Putamen (tissue), 1 donor: ENCODE results near the gene PDZK1IP1.
A peak's percentile ranks its signal among the peaks of the same experiment; 100 is the strongest.

Source experiments
- DNase-seq: peaks from one replicate; pipeline ENCODE4 v3.0.0-alpha.2; 2016; ENCODE audit warnings: low spot score

The PDZK1IP1 gene, protein sequence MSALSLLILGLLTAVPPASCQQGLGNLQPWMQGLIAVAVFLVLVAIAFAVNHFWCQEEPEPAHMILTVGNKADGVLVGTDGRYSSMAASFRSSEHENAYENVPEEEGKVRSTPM

DNA sequence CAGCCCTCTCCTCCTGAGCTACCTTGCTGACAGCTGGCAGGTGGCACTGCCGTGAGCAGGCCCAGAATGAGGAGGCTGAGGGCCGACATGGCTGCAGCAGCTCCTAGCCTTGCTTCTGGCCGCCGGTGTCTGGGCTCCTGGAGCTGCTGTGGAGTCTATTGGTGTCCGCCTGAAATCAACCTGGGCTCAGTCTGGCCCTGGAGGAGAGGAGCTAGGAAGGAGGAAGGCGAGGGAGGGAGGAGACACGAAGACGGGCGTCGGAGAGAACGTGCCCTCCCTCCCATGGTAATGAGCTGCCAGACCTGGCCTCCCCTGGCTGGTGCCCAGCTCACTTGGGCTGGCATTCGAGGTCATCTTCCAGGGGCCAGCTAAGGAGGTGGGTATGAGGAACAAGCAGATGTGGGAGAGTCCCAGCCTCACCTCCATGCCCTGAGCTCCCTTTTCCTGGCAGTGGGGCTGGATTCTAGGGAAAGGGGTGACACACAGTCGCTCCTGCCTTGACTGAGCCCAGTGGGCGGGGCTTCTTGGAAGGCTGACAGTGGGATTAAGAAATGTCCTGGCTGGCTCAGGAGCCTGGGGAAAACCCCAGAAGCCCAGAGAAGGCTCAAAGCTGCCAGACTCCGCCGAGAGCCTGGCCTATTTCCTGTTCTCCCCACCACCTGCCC is at the start of gene PDZK1IP1:
PDZK1IP1 (minus strand) TSS at position 193 of the 665 bp plus-strand sequence; CDS start at position 89, 104 bp downstream.
- DNase-seq, result no peak

DNA sequence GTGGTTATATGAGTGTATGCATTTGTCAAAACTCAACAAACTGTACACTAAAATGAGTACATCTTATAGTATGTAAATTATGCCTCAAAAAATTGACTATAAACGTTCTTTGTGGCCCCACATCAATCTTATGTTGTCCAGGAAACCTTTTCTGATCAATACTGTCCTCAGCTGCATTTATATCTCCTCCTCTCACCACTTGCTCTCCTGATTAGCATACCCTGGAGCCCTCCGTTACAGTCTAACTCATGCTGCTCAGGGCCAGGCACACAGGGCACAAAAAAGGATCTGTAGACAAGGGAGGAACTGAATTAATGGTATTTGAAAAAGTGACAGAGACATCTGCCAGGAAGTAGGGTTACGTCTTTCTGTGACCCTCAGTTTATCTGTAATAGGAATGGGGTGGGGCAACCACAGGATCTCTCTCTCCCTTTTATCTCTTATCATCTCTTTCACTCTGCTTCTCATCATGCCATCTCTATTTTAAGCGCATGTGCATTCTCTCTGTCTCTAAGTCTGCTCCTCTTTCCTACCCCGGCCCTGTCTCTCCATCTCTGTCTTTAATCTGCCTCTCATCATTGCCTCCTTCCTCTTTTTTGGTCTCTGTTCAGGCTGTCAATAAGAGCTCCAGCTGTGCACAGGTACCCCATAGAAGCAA is 49.2 kb upstream of the PDZK1IP1 start:
- no peak for DNase-seq

DNA sequence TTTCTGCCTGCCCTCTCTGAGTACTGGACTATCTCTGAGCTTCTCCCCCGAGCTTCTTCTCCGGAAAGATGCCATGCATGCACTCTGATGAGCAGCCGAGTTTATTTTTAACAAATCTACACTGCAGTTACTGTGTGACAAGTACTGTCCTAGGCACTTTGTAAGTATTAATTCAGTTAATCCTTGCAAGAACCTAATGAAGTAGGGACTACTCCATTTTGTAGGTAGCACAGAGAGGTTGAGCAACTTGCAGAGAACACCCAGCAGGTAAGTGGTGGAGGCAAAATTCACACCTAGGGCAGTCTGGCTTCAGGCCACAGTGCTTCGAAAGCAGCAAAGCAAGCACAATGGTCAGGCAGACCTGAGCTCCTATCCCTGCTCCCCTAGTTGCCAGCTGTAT is 46.0 kb upstream of the PDZK1IP1 start:
- DNase-seq, result no peak

DNA sequence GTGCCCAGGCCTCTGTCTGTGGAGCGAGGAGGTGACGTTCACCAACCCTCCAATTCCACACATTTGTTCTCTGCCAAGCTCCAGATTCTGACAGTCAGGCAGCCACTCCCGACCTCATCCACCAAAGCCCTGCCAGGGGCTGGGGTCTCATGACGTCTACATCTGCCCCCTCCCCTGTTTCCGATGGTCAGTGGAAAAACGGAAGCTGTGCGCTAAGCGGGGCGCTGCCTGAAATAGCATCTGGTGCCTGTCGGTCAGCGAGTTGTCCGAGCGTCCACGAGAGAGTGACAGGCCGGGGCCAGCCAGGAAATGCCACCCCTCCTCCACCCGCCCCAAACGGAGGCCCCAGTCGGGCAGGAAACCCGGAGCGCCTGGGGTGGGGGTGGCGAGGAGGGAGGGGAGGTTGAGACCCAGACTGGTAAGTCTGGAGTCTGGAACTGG is 45.4 kb upstream of the PDZK1IP1 start:
- peak; percentile 55 for DNase-seq

DNA sequence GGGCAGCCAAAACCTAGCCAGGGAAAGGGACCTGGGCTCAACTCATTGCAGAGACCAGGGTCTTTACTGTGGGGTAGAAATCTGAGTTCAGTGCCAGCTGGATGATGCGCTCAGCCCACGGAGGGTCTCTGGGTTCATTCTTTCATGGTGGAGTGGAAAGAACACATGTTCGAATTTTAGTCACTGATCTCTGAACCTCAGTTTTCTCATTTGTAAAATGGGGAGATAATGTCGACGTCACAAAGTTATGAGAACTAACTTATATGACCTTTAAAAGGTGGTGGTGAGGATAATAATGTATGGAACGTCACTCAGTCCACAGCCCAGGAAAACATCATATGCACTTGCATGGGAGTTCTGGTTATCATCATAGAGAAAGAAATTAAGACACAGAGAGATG is 43.4 kb upstream of the PDZK1IP1 start:
- no peak for DNase-seq

DNA sequence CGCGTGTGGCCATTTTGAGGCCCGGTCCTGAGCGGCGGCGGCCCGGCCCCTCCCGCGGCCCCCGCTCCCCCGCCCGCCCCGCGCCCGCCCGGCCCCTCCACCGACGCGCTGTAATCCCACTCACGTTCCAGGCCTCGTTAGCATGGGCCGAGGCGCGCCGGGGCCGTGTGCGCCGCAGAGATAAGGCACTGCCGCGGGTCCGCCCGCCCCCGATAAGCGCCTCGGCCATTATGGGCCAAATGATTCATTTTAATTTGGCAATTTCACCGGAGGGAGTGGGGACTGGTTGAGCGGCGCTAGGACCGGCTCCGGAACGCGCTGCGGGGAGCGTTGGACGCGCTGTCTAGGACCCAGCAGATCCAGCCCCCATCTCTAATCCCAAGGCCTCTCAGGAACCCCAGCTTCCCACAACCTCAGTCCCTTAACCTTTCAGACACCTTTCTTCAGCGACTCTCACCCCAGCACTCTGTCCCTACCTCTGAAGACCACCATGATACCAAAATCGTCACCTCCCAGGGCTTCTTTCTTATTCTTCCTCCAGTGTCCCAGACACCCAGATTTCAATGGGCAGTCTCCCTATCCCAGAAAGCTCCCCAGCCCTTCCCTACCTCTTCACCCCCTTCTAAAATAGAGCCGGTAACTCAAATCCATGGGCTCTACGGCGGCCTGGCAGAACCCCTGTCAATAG is 42.5 kb upstream of the PDZK1IP1 start, which contains the start of gene TAL1:
TAL1 (minus strand) TSS at position 39 of the 688 bp plus-strand sequence. CDS start 6,337 bp downstream, outside the sequence.
- DNase-seq, result no peak

DNA sequence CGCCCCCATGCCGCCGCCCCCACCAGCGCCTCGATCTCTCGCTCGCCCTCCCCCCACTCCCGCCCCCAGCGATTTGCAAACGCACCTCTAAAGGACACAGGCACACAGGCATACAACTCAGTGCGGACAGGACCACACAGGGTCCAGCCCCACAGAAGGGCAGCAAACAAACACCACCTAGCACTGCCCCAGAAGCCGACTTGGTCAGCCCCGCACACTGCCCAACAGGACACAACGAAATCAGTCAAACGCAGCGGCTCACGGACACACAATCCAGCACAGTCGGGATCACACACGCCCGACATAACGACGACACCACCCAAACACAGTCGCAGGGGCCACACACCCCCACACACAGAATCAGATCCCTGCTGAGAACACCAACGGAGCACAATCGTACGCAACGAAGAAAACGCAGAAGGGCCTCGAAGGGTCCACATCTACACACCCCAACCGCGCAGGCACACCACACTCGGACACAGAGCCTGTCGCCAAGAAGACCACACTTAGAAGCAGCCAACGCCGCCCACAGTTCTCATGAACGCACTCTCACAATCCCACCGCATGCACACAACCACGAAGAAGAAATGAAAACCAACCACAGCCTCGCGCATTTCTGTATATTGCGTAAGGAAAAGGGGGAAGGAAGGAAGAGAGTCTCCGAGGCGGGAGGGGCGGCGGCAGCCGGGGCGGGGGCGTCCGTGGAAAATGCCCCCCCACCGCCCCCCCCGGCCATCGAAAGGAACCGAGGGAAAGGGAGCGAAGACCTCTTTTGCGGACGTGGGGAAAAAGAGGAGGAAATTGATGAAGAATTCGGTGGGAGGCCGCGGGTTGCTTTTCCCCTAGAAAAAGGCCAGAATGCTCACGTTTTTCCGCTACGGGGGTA is 41.7 kb upstream of the PDZK1IP1 start:
- no peak for DNase-seq

DNA sequence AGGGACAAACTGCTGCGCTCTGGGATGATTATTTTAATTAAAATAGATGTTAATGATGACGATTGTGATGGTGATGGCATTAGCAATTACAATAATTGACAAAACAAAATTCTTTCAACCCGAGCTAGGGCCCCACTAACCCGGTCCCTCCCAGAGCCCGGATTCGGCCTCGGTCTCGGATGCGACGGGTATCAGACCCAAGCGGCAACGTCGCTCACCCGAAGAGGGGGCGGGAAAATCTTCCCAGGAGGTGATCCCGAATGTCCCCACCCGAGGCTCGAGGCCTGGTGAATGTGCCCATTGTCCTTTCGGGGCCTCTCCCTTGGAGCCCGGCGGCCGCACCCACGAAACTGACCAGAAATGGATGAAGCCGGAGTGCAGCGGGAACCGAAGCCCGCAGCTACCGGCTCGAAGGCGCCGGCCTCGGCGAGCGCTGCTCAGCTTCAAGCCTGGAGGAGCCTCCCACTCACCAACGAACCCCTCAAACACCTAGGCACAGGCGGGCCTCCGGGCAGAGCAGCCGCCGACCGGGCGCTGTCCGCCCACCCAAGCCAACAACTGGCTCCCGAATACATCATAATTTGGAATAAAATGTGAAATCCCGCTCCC is 41.0 kb upstream of the PDZK1IP1 start:
- no peak for DNase-seq

DNA sequence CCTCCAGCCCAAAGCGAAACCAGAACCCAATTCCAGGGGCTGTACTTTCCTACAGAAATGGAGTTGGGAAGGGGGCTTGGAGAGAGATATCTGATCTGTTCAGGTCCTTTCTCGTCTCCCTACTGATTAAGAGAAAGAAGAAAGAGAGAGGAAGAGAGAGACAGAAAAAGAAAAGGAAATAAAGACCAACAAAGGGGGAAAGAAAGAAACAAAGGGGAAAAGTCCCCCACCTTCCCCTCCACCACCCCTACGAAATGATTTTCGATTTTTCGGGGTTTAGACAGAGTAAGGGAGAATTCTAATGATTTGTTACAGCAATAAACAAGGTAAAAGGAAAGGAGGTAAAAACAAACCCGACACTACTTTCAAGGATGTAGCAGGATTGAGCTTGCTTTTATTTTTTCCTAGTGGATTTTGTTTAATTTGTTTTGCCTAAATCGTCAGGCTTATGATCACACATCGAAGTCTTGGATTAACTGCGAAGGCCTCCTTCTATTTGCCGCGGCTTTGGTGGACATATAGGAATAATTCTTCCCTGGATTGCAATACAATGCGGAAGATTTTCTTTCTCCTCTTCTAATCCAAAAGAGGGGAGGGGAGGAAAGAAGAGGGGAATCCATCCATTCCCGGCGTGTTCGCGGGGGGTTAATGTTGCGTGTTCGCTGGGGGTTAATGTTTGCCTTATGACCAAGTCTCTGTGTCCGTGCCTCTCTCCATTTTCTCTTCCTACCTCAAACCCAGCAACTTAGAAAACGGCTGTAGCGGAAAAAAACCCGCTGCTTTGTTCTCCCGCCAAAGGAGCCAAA is 40.3 kb upstream of the PDZK1IP1 start:
- no peak for DNase-seq

DNA sequence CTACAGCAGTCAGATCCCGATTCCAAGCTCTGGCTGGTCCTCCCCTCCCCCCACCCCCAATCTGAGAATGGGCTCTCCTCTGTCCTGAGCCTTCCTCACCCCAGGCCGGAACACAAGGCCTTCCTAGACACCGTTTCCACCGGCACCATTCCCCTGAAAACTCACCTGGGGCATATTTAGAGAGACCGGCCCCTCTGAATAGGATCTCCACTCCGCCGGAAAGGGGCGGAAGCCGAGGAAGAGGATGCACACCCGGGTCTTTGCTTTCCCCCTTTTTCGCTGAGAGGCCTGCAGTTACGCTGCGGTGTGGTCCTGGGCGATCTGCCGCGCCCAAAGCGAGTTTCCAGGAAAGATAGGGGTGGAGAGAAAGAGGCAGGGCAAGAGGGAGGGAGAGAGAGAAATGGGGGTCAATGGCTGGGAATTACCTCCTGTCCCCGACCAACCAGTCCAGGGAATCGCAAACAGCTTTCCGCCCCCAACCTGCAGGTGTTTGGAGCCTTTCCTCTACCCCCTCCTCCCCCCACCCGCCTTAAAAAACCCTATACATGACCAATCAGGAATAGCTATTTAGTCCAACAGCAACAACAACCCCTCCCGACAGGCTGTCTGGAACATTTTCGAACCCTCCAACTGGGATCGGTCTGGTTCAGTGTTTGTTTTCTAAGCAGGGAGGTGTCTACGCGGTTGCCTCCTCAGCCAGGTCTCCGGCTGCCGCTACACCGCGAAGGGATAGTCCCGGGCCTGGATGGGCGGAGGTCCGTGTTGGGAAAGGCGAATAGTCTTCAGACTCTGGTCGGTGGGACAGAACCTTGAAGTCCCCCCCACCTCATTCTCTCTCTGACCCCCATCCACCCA is 39.4 kb upstream of the PDZK1IP1 start:
- DNase-seq, result no peak

DNA sequence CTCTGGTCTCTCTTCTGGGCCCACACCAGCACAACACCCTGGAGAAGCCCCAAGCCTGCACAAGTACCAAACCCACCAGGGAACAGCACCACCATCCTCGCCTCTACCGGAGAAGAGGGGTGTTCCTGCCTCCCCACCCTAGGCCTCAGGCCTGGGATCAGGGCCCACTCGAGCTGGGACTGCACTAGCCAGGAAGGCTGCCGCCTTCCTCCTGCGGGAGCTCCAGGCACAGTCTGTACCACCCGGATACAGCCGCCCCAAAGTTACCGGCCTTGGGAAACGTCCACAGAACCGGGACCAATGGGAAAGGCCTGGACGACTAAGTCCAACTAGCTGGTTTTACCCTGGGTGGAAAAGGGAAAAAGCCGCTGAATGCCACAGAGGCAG is 38.8 kb upstream of the PDZK1IP1 start:
- DNase-seq, result no peak

DNA sequence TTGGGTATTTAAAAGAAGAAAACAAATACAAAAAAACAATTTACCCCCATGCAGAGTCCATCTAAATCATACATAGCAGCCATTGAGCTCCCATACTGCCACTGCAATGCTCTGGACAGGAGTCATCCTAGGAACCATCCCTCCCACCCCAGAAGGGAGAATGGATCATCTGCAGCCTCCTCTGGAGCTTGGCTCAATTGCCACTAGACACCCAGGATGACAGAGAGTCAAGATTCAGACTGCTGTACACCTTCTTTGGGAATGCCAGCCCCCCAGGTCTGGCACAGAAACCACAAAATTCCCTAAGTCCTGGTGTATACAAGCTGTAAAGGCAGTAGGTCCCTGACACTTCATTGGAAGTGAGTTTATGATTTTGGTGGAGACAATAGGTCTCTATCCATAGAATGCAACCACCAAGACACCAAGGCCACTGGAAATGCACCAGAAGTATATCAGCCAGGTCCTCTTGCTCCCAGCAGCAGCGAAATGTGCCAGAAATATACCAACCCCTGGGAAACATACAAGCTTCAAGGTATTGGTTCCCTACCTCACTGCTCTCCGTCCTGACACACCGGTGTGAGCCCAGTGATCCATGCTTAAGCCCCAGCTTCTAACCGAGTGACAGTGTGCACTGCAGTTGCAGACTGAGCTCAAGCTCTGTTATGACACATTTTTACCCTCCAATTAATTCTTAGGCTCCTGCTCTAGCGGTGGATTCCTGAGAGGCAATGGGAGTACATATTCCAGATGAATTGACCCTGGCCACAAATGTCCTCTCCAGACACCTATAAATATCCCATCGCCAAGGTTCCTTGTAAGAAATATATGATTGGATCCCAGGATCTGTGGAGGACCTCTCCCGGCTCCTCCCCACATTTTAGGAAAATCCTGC is 37.8 kb upstream of the PDZK1IP1 start:
- DNase-seq, result no peak

DNA sequence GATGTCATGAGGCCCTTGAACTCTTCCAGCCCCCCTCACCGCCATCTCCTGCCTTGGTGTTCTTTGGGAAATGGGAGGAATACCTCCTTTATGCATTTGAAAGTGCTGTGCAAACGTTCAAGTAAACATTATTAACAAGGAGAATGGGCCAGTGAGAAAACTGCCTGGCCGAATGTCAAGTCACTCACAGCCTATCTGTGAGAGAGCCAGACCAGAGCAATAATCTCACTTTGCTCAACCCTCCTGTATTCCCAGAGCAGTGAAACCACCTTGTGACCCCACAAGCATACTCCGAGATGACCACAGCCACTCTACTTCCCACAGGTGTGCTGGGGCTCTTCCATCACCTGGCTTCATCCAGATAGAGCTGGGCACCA is 37.0 kb upstream of the PDZK1IP1 start:
- no peak for DNase-seq

DNA sequence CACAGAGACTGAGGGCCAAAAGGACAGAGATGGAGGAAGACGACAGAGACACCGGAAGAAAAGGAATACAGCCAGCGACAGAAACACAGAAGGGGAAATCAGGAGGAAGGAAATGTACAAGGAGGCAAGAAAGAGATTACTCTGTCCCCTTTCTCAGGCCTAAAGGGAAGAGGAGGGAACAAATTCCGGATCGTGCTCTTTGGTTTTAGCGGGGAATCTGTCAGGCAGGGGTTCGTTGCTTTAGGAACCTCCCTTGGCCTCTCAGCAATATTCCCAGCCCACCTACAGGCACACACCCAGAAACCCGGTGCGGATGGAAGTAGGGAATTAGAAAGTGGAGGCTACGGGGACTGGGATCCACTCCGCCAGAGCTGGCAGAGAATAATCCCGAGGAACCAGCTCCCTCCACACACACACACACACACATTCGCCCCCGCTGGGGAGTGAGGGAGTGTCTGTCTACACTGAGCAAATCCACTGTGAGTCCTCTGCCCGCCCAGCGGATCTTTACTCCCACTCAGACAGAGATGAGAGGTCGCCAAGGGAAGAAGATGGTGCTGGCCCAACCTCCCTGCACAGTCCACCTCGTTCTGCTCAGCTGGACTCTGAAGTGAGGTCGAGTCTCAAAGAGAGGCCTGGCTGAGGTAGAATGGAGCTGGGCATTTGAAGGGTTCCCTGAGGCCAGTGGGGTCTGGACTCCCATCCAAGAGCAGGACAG is 36.4 kb upstream of the PDZK1IP1 start:
- DNase-seq, result no peak

DNA sequence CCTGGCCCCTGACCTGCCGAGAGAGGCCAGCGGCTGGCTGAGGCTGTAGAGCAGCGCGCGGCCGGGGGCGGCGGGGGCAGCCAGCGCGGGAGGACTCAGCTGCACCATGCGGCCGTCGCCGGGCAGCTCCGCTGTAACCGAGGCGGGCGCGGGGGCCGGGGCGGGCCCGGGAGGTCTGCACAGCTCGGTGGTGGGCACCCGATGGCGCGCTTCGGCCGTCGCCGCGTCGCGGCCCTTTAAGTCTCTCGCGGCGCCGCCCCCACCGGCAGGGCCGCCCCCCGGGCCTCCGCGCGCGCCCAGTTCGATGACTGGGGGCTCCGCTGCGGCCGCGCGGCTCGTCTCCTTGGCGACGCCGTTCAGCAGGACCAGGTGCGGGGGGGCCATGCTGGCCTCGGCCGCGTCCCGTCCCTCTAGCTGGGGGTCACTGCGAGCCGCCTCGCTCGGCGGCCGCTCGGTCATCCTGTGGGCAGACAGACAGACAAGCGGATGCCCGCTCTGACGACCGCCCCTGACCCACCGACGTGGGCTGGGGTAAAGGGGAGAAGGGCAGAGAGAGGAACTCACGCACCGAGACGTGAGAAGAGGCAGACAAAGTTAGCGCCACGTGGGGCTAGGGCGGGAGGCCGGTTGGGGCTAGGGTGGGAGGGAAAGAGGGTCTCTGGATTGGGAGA is 35.7 kb upstream of the PDZK1IP1 start:
- no peak for DNase-seq

DNA sequence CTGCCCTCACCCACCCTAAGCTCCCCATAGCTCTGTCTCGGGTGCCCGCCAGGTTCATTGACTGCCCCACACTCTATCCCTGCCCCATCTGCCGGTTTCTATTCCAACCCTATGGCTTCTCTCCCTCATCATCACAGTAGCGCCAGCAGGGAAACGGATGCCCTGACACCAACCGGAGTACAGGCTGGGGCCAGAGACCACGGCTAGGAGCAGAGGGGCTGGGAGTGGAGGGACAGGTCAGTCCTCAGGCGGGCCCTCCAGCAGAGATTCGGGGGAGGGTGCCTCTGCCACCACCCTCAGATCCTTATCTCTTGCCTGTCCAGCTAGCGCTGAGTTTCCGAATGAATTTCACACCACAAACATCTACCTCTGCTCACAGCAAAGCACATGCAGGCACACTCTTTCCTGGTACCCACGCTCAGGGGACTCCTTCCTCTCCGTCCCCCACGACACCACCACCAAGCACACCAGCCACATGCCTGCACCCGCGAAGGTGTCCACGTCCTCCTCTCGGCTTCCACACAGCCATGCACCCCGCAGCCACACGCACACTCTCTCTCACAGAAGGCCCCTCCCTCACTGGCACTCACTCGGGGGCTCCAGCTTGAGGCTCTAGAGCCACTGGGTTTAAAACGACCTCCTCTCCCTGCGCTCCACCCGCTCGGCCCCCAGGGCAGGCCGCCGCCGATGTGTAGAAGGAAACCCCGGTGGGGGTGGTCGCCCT is 35.0 kb upstream of the PDZK1IP1 start:
- no peak for DNase-seq
